Fibroblast of skin of abdomen (primary cell): ENCODE results near the gene HTT.
A peak's percentile ranks its signal among the peaks of the same experiment; 100 is the strongest.

Experiments used
- DNase-seq: peaks from one replicate; pipeline ENCODE4 v3.0.0-alpha.2; 2013

HTT gene

GRCh38 chr4:3269105-3269927 is 194.8 kb downstream of the HTT start:
- no peak for DNase-seq

- no peak for DNase-seq
Measured at GRCh38 chr4:3269991-3270611, 195.6 kb downstream of the HTT start.

DNA sequence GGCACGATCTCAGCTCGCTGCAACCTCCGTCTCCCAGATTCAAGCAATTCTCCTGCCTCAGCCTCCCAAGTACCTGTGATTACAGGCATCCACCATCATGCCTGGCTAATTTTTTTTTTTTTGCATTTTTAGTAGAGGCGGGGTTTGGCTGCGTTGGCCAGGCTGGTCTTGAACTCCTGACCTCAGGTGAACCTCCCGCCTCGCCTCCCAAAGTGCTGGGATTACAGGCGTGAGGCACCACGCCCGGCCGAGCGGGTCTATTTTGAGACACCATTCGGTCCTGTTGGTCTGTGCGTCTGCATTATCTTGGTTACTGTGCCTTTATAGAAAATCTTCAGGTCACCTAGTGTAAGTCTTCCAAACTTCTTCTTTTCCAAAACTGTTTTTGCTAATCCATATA is 196.7 kb downstream of the HTT start:
- no peak for DNase-seq

DNA sequence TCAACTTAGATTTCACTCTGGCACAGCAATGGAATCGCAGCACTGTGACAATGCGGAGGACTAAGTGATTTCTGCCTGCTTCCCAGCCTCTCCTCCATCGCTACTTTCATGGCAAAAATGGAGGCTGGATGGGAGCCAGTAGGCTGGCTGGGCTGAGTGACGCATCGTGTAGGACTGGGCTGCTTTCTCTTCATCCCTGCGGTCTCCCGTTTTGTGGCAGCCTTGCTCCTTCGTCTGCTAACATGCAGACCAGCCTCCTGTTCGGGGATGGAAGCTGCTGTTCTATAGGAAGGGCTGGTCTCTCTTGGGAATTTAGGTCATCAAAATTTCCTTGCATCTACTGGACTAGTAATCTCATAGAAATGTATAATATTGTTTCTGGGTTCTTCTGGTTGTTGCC is 202.5 kb downstream of the HTT start:
- peak; percentile 56 for DNase-seq

GRCh38 chr4:3280466-3280865 is 206.0 kb downstream of the HTT start:
- DNase-seq: no peak

- DNase-seq: no peak
Measured at GRCh38 chr4:3283483-3283882, 209.0 kb downstream of the HTT start.

DNA sequence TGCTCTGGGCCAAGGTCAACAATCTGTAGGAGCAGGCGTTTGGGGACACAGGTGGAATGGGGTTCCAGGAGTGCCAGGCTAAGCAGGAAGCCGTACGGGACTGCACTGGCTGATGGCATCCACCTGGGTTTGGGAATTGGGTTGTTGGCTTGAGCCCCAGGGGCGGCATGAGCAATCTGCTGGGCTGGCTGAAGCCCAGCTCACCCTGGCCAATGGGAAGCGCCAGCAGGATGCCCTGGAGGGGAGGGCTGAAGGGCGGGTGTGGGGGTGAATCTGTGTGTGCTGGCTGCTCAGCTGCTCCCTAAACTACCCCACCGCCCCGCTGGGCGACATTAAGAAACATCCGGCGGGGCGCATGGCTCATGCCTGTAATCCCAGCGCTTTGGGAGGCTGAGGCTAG is 209.4 kb downstream of the HTT start:
- DNase-seq: no peak

- DNase-seq: no peak
Measured at GRCh38 chr4:3284734-3285557, 210.5 kb downstream of the HTT start.

DNA sequence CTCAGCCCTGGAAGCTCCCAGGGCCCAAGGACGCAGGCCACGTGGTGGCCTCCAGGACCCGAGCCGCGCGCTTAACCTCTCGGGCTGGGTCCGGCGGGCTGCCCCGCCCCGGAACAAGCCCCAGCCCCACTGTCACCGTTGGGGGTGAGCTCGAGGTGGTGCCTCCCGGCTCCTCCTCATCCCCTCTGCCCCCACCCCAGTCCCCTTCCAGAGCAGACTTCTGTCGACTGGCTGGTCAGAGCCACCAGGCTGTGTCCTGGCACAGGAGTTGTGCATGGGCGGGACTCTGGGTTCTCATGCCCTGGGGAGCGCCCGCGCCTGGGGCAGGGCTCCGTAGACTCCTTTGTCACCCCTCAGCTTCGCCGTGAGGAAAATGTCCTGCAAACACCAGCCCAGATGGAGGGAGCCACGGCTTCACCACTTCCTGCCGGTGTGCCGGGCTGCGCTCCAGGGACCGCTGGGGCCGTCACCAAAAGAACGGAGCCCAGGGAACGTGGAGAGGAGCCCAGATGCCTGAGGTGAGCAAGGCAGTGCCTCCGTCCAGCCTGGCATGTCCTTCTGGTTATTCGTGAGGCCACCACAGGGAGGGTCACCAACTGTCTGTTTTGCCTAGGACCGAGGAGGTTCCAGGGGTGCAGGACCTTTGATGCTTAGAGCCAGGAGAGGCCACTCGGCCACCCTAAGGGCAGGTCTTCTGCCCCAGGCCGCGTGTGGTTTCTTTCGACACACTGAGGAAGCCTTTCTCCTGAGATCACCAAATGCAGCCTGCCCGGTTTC is 211.3 kb downstream of the HTT start:
- DNase-seq: peak; percentile 35

DNA sequence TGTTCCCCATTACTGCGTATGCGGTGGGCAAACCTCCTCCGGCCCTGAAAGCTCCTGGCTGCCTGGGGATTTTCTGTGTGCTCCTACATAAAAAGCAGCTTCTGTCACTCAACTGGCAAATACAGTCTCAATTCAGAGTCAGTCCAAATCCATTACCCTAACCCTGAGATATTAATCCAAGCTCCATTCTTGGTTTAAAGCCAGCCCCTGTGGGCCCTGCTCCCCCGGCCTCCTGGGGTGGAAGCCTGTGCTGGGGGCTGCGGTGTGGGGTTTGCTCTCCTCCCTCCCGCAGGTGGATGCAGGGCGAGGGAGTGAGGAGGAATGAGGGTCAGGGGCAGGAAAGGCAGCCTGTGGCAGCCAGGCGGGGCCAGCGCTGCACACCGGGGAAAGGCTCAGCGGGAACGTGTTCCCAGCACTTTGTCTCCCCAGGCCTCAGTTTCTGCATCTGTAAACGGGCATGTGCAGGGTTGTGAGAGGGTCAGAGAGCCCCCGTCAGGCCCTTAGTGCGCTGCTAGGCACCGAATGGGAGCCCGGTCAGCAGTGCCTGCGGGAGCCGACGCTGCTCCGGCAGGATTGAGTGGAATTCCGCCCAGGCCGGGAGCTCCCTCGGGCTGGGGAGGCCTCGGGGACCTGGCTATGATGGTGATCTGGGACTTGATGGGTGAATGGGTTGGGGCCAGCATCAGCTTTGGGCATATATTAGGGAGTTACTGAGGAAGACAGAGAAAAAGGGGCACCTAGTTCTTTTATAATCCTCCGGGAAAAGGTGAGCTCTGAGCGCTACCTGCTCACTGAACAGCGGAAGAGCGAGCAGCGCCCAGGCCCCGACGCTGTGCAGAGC is 212.1 kb downstream of the HTT start:
- no peak for DNase-seq

GRCh38 chr4:3287271-3287971 is 212.9 kb downstream of the HTT start:
- DNase-seq: no peak

DNA sequence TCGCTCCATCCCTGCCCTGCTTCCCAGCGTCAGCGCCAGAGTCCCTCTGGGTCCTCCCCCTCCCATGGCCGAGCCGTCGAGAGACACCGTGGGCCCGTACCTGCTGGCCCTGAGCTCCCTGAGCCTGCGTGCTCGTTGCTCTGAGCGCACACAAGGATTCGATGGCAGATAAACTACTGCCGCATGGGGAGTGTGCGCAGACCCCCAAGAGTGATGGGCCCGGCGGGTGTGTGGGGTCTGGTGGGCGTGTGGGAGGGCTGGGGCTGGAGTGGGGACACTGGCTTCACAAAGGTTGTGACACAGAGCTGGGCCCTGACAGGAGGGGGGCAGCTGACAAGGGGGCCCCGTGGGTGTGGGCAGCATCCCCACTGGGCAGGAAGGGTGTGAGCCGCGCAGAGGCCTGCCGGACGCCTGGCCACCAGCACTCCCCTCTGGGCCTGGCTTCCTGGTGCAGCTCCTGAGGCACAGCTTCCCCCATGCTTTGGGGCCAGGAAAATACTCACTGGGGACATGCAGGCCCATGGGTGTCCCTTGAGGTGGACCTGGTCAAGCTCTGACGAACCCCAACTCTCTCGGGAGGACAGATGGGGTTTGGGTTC is 213.6 kb downstream of the HTT start:
- no peak for DNase-seq

- DNase-seq: no peak
Measured at GRCh38 chr4:3288571-3289094, 214.2 kb downstream of the HTT start.

DNA sequence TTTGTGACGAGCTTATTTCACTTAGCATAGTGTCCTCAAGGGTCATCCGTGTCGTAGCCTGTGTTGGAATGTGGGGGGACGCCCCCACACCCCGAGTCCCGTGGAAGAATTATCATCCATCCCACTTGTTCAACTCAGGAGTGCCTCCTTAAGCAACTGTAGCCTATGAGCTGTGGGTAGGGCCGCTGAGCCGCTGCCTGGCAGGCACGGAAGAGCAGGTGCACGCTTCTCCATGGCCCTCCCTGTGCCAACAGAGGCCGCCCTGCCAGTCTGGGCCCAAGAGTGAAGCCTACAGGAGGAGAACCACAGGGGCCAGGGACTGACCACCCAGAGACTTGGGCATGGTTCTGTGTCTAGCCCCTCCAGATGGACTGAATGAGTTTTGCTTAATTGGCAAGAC is 216.0 kb downstream of the HTT start:
- DNase-seq: no peak

DNA sequence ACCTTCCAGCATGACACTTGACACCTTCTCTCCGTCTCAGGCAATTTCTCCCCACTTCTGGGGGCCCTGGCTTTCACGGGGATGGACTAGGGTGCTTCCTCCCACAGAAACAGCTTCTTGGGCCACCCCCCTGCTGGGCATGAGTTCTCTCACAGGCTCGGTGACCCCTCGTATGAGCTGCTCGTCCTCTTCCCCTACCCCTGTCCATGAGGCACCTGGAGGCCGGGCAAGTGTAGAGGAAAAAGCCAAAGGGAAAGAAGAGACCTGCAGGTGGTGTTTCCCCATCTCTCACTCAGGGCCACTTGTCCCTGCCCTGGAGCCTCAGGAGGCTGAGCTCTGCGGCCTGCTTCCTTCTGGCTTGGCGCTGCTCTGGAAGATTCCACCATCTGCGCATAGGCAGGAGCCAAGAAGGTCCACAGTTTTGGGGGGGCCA is 216.4 kb downstream of the HTT start:
- no peak for DNase-seq

DNA sequence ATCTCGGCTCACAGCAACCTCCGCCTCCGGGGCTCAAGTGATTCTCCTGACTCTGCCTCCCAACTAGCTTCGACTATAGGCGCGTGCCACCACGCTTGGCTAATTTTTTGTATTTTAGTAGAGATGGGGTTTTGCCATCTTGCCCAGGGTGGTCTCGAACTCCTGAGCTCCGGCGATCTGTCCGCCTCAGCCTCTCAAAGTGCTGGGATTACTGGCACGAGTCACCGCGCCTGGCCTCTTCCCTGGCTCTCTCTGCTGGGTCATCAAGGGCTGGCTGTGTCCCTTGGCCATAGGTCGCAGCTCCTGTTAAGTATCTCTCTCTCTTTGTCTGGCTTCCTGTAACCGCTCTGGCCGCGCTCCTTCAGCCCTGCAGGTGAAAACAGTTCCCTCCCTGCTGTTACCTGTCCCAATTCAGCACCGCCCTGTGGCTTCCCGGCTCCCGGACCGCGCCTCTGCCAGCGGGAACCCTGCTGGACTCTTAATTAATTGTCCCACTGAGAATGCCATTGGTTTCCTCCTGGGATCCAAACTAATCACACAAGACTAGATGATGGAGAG is 217.0 kb downstream of the HTT start:
- DNase-seq: no peak

- peak; percentile 22 for DNase-seq
Measured at GRCh38 chr4:3291969-3292570, 217.6 kb downstream of the HTT start.

DNA sequence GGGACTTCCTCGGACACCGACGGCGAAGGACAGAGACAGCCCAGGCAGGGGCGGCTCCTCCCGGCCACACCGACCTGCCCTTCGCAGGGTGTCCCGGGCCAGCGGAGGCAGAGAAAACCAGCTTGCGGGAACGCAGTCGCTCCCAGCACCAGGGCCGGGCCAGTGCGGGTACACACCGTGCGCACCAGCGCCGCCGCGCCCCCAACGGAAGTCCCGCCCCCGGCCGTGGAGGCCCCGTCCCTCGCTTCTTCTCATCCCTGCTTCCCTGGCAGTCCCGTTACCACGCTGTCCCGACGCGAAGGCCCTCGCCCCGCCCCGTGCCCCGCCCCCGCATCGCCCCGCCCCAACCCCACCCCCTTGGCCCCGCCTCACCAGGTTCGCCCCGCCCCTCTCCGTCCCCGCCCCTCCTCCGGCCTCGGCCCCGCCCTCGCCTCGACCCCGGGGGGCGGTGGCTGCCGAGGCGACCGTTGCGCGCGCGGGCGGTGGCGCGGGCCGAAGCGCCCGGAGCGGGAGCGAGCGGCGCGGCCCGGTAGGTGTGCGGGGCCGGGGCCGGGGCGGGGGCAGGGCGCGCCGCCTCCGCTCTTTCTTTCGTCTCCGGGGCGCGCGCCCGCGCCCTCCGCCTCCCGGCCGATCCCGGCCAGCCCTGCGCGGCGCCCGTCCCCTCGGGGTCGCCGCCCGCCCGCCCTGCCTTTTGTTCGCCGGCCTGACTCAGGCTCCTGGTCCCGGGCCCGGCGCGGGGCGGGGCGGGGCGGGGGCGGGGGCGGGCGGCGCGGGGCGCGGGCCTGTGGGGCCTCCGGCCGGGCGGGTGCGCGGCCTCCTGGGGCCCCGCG is 218.3 kb downstream of the HTT start, which contains the start of gene RGS12:
Gene RGS12 (plus strand): TSS at position 451 of the 830 bp plus-strand sequence. CDS start 23,150 bp downstream, outside the sequence.
- peak; percentile 92 for DNase-seq
